Right lobe of liver (tissue), 6 donors: ENCODE measurements around the gene HRK. TPM values are rescaled to one million over a fixed set of nuclear protein-coding genes. Genes with fewer than 3 reads are reported as not detected.
"Not testable (repeated sequence)": the region's sequence is repeated elsewhere in the genome, so short reads cannot be mapped to it uniquely, and the experiment has no call there.

Experiments
- ATAC-seq, 4 donors: fragments of 200-7000 bp; cut with Tn5 transposase; one replicate each; pipeline ENCODE4 v1.9.1; 2020; ENCODE audit warnings: mild to moderate bottlenecking in 4 of 4, moderate library complexity in 4 of 4
- DNase-seq, 3 donors: peaks; one replicate each; pipeline ENCODE4 v3.0.0-alpha.2; 2020
- H3K27ac ChIP-seq, 3 donors: fragments of 200-600 bp; one replicate each; pipeline ENCODE4 v1.8.0; 2022
- H3K27me3 ChIP-seq, 2 donors: fragments of 200-600 bp; one replicate each; pipeline ENCODE4 v1.8.0; 2022
- H3K36me3 ChIP-seq, 4 donors: fragments of 200-600 bp; sonication (generic) in 1 of 4; one replicate each; pipeline versions ENCODE4 v1.5.1 to v1.8.0; 2017 to 2022; ENCODE audit warnings: control low read depth in 1 of 4
- H3K4me1 ChIP-seq, 4 donors: fragments of 200-600 bp; sonication (generic) in 1 of 4; one replicate each; pipeline versions ENCODE4 v1.5.1 to v1.8.0; 2017 to 2022; ENCODE audit warnings: control low read depth in 1 of 4
- H3K4me3 ChIP-seq, 3 donors: fragments of 200-600 bp; one replicate each; pipeline ENCODE4 v1.8.0; 2022
- H3K9me3 ChIP-seq, 4 donors: fragments of 200-600 bp; sonication (generic) in 1 of 4; one replicate each; pipeline versions ENCODE4 v1.5.1 to v1.8.0; 2017 to 2022; ENCODE audit warnings: control low read depth in 1 of 4
- CTCF ChIP-seq, 4 donors: fragments of 200-600 bp in 3 of 4; fragments of 450-650 bp in 1 of 4; IDR thresholded peaks; one replicate each; pipeline versions ENCODE4 v1.5.1 to v1.8.0; 2016 to 2022; ENCODE audit warnings: antibody characterized with exemption in 4 of 4, mild to moderate bottlenecking in 2 of 4
- POLR2A ChIP-seq: fragments of 450-650 bp; IDR thresholded peaks from one replicate; pipeline ENCODE4 v1.6.1; 2017; ENCODE audit warnings: antibody characterized with exemption, mild to moderate bottlenecking
- WGBS: methylation state at CpG from one replicate; pipeline ENCODE4 v1.1.6; 2018; ENCODE audit warnings: low coverage, low lambda C conversion rate; ENCODE audit not compliant: insufficient coverage; ENCODE audit errors: missing lambda C conversion rate; 5-methylcytosine and 5-hydroxymethylcytosine counted together
- intact Hi-C, 2 donors: fragments of 100-400 bp; cut with DNase I; formaldehyde crosslinking; loops; one replicate each; pipeline versions ENCODE4 v1.11.2 to v1.14.1; 2022
- total RNA-seq, 6 experiments: library from RNA; depleted of rRNA in 2 of 6; stranded (reverse); fragments of >200 nt in 2 of 6; fragmentation: NEBNext Ultra II Directional in 3 of 6; extraction: Animal tissue kit (Norgen Biotek cat#: 25700) in 3 of 6; gene quantifications; one replicate each; pipeline versions ENCODE4 v1.1.0 to v1.2.4, GENCODE V29; 2016 to 2023
- donor health status: DM: no; HTN: yes; CAD: no.
- donor health status: DM: no; HTN: no; CAD: no.
- donor health status: DM: no; HTN: no; CAD: no.
- donor health status: DM: no; HTN: yes; CAD: no.
- donor health status: DM: no; HTN: yes; CAD: no.

The HRK gene
- total RNA-seq, 6 experiments from 2014 or later: not detected

GRCh38 chr12:116818948-116819832 lies 62.1 kb downstream of the HRK start:
- Histone ChIP-seq H3K36me3 (no peaks in the 10 kb centered on the region), H3K27me3 (no peaks in the 10 kb centered on the region), H3K4me3 (peak overlapping the region; percentile 55 to 76 (median 55)), H3K9me3 (no peaks in the 10 kb centered on the region), H3K27ac (peak overlapping the region; percentile 55 to 90 (median 83)), H3K4me1 (peaks cover 0 to 6% (median 2%) of the 10 kb centered on the region in 4 donors)
- peak; percentile 55 for TF ChIP-seq POLR2A
- no peak for TF ChIP-seq CTCF (IDR thresholded peaks at IDR 0.05)
- intact Hi-C loops: no loop called here
- ATAC-seq: peak; percentile 90 to 96 (median 92)
- peak; percentile 88 to 92 (median 91) for DNase-seq
- WGBS: 3% methylated on average over 30 of the region's 70 CpGs

GRCh38 chr12:116818341-116818856 lies 62.8 kb downstream of the HRK start:
- Histone ChIP-seq H3K4me3 (peak overlapping the region in 2 of 3 donors; percentile 55 to 76), H3K36me3 (no peaks in the 10 kb centered on the region), H3K9me3 (no peaks in the 10 kb centered on the region), H3K27ac (peak overlapping the region; percentile 55 to 90 (median 83)), H3K27me3 (no peaks in the 10 kb centered on the region), H3K4me1 (peaks cover 0 to 6% (median 2%) of the 10 kb centered on the region in 4 donors)
- intact Hi-C loops: no loop called here
- peak in 2 of 3 donors; percentile 55 to 62 for DNase-seq
- TF ChIP-seq POLR2A (no peak), CTCF (IDR thresholded peaks at IDR 0.05) (no peak)
- WGBS: 17% methylated on average over 8 of the region's 11 CpGs
- peak; percentile 30 to 54 (median 46) for ATAC-seq

- H3K4me1 ChIP-seq, ATAC-seq, H3K4me3 ChIP-seq, H3K36me3 ChIP-seq, DNase-seq, H3K9me3 ChIP-seq, intact Hi-C loops, H3K27ac ChIP-seq, H3K27me3 ChIP-seq: not testable (repeated sequence)
- 76% methylated on average over 8 of the region's 10 CpGs for WGBS
Measured at GRCh38 chr12:116814766-116815165, 66.5 kb downstream of the HRK start.

- Histone ChIP-seq H3K36me3 (no peaks in the 10 kb centered on the region), H3K4me1 (peaks cover 0 to 1% (median under 1%) of the 10 kb centered on the region in 4 donors), H3K4me3 (no peak overlapping the region), H3K27ac (no peak overlapping the region), H3K9me3 (no peaks in the 10 kb centered on the region), H3K27me3 (no peaks in the 10 kb centered on the region)
- no peak for TF ChIP-seq CTCF (IDR thresholded peaks at IDR 0.05)
- no peak for TF ChIP-seq POLR2A
- DNase-seq (no peak), ATAC-seq (no peak)
- intact Hi-C loops: no loop called here
- WGBS: 57% methylated on average over 4 of the region's 7 CpGs
Measured at GRCh38 chr12:116813271-116814041, 67.8 kb downstream of the HRK start.
